Astrocyte (in vitro differentiated cells and primary cell): ENCODE results near the gene TEX19.

Source experiments
- CTCF ChIP-seq: IDR thresholded peaks from 2 replicates; pipeline ENCODE4 v1.5.1; 2011; ENCODE audit warnings: low read depth, mild to moderate bottlenecking, inconsistent platforms, low read length, moderate library complexity; ENCODE audit not compliant: insufficient read depth
- EZH2 ChIP-seq: IDR thresholded peaks from 2 replicates; pipeline ENCODE4 v1.6.1; 2012; ENCODE audit warnings: mild to moderate bottlenecking, low read length, inconsistent platforms; ENCODE audit not compliant: insufficient read depth

GRCh38 chr17:82389379-82389778, 30.3 kb downstream of the TEX19 start:
- TF ChIP-seq CTCF (no peak), EZH2 (no peak)
